Mucosa of rectum (tissue), 2 donors: Measurements from ENCODE around the gene LITAFD.
"Not testable (repeated sequence)": the region's sequence is repeated elsewhere in the genome, so short reads cannot be mapped to it uniquely, and the experiment has no call there.

Experiments used
- H3K27ac ChIP-seq, 2 donors: one replicate each; pipeline ENCODE4 v1.7.0; 2013; ENCODE audit warnings: inconsistent platforms in 2 of 2, low read depth in 2 of 2, low read length in 2 of 2
- H3K27me3 ChIP-seq, 2 donors: one replicate each; pipeline ENCODE4 v1.7.0; 2013; ENCODE audit warnings: low read length in 2 of 2; ENCODE audit not compliant: control insufficient read depth in 2 of 2, insufficient read depth in 2 of 2
- H3K36me3 ChIP-seq, 2 donors: one replicate each; pipeline ENCODE4 v1.7.0; 2013; ENCODE audit warnings: low read length in 2 of 2; ENCODE audit not compliant: control insufficient read depth in 2 of 2, insufficient read depth in 2 of 2
- H3K4me1 ChIP-seq, 2 donors: one replicate each; pipeline ENCODE4 v1.7.0; 2013; ENCODE audit warnings: low read length in 2 of 2, mild to moderate bottlenecking in 1 of 2; ENCODE audit not compliant: control insufficient read depth in 2 of 2, insufficient read depth in 2 of 2
- H3K4me3 ChIP-seq, 2 donors: one replicate each; pipeline ENCODE4 v1.7.0; 2013; ENCODE audit warnings: low read length in 2 of 2
- H3K9ac ChIP-seq, 2 donors: one replicate each; pipeline ENCODE4 v1.7.0; 2013; ENCODE audit warnings: low read length in 2 of 2, low read depth in 1 of 2, mild to moderate bottlenecking in 1 of 2
- H3K9me3 ChIP-seq, 2 donors: one replicate each; pipeline ENCODE4 v1.7.0; 2013; ENCODE audit warnings: low read length in 2 of 2; ENCODE audit not compliant: control insufficient read depth in 2 of 2
- donor health status: healthy.
- donor health status: Normal muscosa, but diverticular disease.

Gene LITAFD

DNA sequence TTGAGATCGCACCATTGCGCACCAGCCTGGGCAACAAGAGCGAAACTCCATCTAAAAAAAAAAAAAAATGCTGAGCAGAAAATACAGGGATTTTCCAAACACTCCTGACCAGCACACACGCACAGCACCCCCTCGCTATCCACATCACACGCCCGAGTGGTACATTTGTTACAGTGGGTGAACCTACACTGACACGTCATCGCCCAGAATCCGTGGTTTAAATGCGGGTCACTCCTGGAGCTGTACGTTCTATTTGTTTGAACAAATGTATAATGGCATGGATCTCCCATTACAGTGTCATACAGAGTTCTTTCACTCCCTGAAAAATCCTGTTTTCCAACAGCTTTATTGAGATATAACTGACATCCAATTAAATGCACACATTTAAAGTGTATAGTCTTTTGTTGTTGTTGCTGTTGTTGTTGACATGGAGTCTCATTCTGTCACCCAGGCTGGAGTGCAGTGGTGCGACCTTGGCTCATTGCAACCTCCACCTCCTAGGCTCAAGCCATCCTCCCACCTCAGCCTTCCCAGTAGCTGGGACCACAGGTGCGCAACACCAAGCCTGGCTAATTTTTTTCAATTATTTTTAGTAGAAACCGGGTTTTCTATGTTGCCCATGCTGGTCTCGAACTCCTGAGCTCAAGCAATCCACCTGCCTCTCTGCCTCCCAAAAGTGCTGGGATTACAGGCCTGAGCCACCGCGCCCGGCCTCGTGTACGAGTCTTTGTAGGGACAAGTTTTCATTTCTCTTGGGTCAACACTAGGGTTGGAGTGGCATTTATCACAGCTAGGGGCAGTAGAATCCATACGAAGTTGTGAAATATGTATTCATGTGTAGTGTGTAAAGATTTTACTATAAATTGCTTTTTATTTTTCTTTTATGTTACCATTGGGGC, 8.9 kb upstream of the LITAFD start:
- H3K4me1 ChIP-seq: peaks cover 6 to 7% of the 10 kb centered on the region in 2 donors
- no peak overlapping the region for H3K27ac ChIP-seq
- H3K9me3 ChIP-seq: no peaks in the 10 kb centered on the region
- no peak overlapping the region for H3K9ac ChIP-seq
- H3K36me3 ChIP-seq: no peaks in the 10 kb centered on the region
- no peak overlapping the region for H3K4me3 ChIP-seq
- no peaks in the 10 kb centered on the region for H3K27me3 ChIP-seq

DNA sequence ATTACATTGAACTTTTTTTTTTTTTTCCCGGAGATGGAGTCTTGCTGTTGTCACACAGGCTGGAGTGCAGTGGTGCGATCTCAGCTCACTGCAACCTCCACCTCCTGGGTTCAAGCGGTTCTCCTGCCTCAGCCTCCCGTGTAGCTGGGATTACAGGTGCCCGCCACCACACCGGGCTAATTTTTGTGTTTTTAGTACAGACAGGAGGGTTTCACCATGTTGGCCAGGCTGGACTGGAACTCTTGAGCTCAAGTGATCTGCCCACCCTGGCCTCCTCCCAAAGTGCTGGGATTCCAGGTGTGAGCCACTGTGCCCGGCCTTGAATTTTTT, 8.3 kb upstream of the LITAFD start:
- H3K4me1 ChIP-seq, H3K27me3 ChIP-seq, H3K4me3 ChIP-seq, H3K36me3 ChIP-seq, H3K9ac ChIP-seq, H3K27ac ChIP-seq, H3K9me3 ChIP-seq: not testable (repeated sequence)

DNA sequence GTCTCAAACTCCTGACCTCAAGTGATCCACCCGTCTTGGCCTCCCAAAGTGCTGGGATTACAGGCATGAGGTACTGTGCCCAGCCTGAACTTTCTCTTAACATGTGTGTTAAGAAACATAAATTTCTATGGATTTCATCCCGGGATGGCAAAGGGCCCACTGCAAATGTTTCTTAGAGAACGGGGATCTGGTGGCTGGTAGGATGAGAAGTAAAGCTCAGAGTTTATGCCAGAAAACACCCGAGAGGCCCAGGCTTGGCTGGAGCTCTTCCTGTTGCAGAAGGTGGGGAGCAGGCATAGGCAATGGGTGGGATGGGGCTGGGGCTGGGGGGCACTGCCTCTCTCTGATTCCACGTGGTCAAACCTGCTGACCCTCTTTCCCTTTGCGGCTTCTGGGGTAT, 7.8 kb upstream of the LITAFD start:
- H3K27me3 ChIP-seq: no peaks in the 10 kb centered on the region
- H3K9me3 ChIP-seq: no peaks in the 10 kb centered on the region
- H3K4me1 ChIP-seq: peaks cover 3 to 4% of the 10 kb centered on the region in 2 donors
- H3K9ac ChIP-seq: no peak overlapping the region
- no peaks in the 10 kb centered on the region for H3K36me3 ChIP-seq
- no peak overlapping the region for H3K27ac ChIP-seq
- no peak overlapping the region for H3K4me3 ChIP-seq

DNA sequence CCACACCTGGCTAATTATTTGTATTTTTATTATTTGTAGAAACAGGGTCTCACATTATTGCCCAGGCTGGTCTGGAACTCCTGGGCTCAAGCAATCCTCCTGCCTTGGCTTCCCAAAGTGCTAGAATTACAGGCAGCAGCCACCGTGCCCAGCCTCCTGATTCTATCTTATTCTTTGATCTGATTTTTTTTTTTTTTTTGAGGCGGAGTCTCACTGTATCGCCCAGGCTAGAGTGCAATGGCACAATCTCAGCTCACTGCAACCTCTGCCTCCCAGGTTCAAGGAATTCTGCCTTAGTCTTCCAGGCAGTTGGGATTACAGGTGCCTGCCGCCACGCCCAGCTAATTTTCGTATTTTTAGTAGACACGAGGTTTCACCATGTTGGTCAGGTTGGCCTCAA, 6.8 kb upstream of the LITAFD start:
- H3K36me3 ChIP-seq, H3K9me3 ChIP-seq, H3K4me1 ChIP-seq, H3K27me3 ChIP-seq, H3K27ac ChIP-seq, H3K9ac ChIP-seq, H3K4me3 ChIP-seq: not testable (repeated sequence)

DNA sequence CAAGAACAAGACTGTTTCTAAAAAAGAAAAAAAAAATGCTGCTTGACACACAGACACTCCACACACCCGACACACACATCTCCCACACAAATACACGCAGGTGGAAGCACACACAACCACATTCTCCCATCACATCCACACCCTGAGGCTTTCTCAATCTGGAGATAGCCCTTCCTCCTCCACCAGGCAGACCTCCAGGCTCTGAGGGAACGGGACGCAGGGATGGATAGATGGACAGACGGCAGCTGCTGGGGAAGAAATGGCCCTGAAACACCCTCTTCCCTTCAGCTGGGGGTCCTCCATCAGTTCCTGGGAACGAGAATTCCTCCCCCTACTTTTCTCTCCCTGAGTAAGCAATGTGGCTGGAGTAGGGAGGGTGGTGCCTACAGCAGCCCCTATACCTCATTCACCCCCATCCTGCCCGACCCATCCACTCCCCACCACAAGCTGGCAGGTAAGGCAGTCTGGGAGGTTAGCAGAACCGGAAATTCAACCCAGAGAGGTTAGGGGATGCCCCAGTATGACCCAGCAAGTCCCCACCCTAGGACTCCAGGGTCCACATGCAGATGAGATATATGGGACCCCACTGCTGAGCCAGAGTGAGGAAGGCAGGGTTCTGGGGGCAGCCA, 4.1 kb upstream of the LITAFD start:
- H3K4me3 ChIP-seq: no peak overlapping the region
- no peaks in the 10 kb centered on the region for H3K27me3 ChIP-seq
- no peaks in the 10 kb centered on the region for H3K36me3 ChIP-seq
- no peaks in the 10 kb centered on the region for H3K9me3 ChIP-seq
- no peaks in the 10 kb centered on the region for H3K4me1 ChIP-seq
- H3K27ac ChIP-seq: no peak overlapping the region
- no peak overlapping the region for H3K9ac ChIP-seq

DNA sequence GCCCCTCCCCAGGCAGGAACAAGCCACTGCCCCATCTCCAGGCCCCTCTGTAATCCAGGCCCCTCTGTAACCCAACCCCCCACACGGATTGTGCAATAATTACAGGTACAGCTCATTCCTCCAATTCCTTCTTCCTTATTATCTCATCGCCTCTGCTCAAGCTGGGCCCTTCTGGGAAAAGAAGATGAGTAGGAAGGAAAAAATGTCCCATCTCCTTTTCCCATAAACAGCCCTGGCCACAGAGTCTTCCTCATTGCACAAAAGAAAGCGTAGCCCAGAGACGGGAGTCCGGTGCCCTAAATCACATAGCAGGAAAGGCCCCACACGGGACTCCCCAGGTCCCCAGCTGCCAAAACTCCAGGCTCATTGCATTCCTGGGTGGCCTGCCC, 3.6 kb upstream of the LITAFD start:
- no peaks in the 10 kb centered on the region for H3K4me1 ChIP-seq
- no peaks in the 10 kb centered on the region for H3K9me3 ChIP-seq
- H3K27me3 ChIP-seq: no peaks in the 10 kb centered on the region
- no peak overlapping the region for H3K9ac ChIP-seq
- H3K27ac ChIP-seq: no peak overlapping the region
- H3K4me3 ChIP-seq: no peak overlapping the region
- no peaks in the 10 kb centered on the region for H3K36me3 ChIP-seq

DNA sequence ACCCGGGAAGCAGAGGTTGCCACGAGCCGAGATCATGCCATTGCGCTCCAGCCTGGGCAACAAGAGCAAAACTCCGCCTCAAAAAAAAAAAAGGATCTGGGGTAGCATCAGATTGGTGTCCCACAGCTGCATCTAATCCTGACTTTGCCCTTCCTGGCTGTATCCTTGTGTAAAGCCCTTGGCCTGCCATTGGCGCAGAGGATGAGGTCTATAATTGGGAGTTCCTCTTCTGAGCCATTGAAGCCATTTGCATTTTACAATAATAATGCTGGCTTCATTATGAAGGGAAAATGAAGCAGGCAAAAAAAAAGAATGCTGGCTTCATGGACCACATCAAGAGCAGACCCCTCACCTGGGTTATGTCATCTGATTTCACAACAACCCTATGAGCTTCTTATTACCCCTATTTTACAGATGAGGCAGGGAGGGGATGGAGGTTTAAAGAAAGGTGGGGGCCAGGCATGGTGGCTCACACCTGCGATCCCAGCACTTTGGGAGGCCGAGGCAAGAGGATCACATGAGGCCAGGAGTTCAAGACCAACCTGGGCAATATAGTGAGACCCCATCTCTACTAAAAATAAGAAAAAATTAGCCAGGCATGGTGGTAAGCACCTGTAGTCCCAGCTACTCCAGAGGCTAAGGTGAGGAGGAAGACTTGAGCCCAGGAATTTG, 1.2 kb upstream of the LITAFD start:
- Histone ChIP-seq H3K36me3 (no peaks in the 10 kb centered on the region), H3K27me3 (no peaks in the 10 kb centered on the region), H3K4me1 (peaks cover 19 to 20% of the 10 kb centered on the region in 2 donors), H3K4me3 (no peak overlapping the region), H3K9ac (no peak overlapping the region), H3K27ac (no peak overlapping the region), H3K9me3 (no peaks in the 10 kb centered on the region)

DNA sequence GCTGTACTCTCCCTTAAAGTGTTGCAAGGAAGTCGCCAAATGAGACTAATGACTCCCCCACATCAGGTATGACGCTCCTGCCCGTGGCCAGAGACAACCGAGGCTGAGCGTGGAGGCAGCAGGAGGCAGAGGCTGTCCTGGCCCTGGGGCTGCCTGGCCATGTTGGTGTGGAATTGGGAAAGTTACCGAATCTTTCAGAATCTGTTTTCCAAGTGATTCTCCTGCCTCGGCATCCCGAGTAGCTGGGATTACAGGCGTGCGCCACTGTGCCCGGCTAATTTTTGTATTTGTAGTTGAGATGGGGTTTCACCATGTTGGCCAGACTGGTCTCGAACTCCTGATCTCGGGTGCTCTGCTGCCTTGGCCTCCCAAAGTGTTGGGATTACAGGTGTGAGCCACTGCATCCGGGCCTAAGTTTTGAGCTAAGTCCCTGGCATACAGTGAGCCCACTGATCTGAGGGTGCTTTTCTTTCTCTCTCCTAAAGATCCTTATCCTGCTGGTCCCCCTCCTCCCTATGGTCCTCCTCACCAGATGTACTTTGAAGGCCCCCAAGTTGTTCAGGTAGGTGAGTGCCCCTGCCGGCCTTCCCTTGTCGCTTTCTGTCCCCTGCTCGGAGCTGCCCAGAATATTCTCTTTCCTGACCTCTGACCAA, 700 bp downstream of the LITAFD start:
- peaks cover 22 to 24% of the 10 kb centered on the region in 2 donors for H3K4me1 ChIP-seq
- H3K27ac ChIP-seq: no peak overlapping the region
- H3K36me3 ChIP-seq: no peaks in the 10 kb centered on the region
- H3K9ac ChIP-seq: no peak overlapping the region
- no peaks in the 10 kb centered on the region for H3K9me3 ChIP-seq
- no peaks in the 10 kb centered on the region for H3K27me3 ChIP-seq
- H3K4me3 ChIP-seq: no peak overlapping the region

DNA sequence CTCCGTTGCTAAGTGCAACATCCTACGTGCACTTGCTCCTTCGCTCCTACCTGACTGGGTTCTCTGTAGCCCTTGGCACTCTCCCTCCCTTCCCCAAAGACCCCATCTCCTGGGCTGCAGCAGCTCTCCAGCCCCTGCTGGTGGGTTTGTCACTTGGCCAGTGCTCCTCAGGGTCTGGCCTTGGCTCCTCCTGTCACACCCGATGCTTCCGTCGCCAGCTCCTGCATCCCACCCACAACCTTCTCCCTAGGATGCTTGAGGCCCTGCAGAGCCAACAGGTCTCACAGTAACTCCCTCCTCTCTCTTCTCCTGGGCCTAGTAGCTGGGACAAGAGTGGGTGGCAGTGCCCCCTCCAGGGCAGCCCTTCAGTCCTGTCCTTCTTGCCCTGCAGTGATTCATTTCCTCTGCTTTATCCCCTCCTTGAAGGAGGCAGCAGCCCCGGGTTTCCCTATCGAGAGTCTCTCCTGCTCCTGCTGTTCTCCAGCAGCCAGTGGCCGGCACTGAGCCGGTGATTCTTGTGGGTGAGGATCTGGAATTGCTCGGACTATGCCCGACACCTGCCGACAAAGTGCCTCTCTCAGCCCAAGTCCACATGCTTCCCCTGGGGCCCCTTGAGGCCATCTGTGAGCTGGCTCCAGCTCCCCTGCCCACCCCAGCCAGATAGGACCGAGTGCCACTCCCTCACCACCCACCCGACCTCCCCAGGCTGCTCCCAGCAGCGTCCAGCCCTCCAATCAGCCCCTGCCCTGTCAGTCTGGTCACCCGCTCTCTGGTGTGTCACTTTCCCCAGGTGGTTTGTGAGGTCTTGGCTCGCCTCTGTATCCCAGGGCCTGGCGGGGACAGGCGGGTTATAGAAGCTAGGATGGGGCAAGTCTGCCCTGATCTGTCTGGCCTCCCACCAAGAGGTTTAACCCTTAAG, 3.8 kb downstream of the LITAFD start:
- Histone ChIP-seq H3K4me1 (peaks cover 22 to 24% of the 10 kb centered on the region in 2 donors), H3K27ac (no peak overlapping the region), H3K9me3 (no peaks in the 10 kb centered on the region), H3K27me3 (no peaks in the 10 kb centered on the region), H3K9ac (no peak overlapping the region), H3K4me3 (no peak overlapping the region), H3K36me3 (peaks cover 6 to 17% of the 10 kb centered on the region in 2 donors)
